GM18499 (cell line): Measurements from ENCODE around the gene AOX1.
"Not testable (repeated sequence)": the region's sequence is repeated elsewhere in the genome, so short reads cannot be mapped to it uniquely, and the experiment has no call there.

Experiments
- ATAC-seq: cut with Tn5 transposase; IDR thresholded peaks from one replicate; pipeline ENCODE4 v1.9.1; 2021; ENCODE audit warnings: moderate number of reproducible peaks; ENCODE audit not compliant: insufficient read depth, unreplicated experiment

Gene AOX1

DNA sequence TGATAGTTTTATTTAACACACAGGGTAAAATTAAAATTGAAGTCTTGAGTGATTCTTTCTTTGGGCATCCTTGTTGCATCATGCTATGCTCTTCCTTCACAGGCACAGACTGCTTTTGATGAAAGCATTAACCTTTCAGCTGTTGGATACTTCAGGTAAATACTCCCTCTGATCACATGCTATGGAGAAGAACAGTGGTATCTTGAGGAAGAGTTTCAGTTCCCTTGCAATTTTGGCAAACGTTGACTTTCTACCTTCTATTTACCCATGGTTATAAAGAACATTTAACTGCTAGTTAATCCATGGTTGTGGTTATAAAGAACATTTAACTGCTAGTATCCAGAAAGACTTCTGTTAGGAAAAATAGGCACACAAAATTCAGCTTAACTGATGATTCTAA, 75.7 kb downstream of the AOX1 start:
- no peak for ATAC-seq

DNA sequence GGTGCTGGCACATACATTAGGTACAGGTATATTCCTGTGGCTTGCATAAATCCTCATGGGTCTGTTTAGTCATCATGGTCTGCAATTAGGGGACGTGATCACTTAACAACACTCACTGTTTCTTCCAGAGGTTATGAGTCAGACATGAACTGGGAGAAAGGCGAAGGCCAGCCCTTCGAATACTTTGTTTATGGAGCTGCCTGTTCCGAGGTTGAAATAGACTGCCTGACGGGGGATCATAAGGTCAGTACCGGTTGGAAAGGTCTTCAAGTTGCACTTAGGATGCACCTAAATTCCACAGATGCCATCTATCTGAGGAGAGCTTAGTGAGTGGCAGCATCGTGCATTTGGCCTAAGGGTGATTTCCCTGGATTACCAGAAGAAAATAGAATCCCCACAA, 76.9 kb downstream of the AOX1 start:
- no peak for ATAC-seq

DNA sequence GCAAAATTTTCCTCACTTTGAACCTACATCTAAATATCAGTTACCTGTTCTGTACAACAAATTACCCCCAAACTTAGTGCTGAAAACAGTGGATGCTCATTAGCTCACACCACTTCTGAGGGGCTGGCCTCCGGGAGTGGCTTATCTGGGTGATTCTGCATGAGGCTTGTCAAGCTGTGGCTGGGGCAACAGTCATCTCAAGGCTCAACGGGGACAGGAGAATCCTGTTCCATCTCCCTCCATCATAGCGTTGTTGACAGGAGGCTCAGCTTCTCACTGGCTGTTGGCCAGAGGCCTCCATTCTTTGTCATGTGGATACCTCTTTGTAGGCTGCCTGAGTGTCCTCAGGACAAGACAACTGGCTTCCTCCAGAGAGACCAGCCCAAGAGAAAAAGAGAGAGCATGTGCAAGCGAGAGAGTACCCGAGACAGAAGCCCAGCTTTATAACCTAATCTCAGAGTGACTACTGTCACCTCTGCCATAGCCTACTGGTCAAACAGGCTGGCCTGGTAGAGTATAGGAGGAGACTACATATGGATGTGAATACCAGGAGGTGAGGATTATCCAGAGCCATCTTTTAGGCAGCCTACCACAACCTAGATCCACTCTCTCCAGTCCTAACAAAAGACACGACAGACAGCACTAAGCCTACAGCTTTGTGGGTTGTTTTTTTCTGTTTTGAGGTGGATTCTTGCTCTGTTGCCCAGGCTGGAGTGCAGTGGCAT, 79.1 kb downstream of the AOX1 start:
- ATAC-seq = no peak

DNA sequence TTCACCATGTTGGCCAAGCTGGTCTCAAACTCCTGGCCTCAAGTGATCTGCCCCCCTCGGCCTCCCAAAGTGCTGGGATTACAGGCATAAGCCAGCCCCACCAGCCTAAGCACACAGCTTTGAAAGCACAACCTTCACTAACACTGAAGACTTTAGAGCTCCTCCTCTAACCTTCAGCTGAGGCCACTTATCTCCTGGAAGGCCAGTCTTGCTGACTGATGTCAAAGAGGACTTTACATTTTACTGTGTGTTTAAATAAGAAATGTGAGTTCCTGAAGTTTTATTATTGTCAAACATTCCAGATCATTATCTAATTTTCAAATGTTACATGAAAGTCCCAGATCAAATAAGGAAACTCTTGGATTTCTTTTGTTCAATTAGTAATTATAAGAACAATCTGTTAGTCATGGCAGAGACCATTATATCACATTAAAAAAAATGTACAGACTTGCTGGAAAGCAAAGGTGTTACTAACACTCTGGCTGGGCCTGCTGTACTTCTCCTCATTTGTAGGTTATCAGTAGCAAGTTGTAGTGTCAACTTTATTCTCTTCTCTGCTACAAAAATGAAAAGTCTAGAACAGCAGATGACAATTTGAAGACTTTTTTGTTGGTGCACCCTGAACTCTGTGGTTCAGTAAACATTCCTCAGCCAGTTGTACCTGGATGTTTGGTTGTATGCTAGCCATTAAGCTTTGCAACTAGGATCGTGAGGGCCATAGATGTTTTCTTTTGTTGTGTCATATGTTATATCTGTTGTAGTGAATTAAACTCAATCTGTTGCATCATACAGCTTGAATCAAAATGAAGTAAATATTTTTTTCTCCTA, 80.0 kb downstream of the AOX1 start:
- no peak for ATAC-seq

DNA sequence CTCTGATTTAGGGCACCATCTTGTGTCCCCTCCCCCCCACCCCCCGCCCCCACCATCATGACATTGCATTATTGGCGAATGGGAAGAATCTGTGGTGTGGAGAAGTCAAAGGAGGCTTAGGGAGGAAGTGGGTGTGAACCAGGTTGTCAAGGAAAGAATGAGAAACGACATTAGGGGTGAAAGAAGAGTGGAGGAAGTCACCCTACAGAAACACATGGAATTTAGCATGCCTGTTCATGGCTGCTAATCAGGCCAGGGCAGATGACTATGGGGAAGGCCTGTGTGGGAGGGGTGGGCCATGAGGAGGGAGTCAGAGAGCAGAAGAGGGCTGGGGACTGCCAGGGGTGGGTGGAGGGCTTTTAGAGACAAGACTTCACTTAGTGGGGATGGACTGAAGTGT, 81.6 kb downstream of the AOX1 start:
- ATAC-seq = no peak

DNA sequence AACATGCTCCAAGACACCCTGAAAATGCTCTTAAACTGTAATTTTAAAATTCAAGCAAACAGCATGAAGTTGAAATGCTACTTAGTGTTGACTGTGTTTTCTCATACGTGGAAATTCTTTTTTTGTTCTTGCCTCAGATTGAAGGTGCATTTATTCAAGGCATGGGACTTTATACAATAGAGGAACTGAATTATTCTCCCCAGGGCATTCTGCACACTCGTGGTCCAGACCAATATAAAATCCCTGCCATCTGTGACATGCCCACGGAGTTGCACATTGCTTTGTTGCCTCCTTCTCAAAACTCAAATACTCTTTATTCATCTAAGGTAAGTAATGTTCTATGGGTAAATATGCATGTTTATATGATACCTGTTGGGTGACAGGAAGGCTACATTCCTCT, 82.7 kb downstream of the AOX1 start:
- no peak for ATAC-seq

DNA sequence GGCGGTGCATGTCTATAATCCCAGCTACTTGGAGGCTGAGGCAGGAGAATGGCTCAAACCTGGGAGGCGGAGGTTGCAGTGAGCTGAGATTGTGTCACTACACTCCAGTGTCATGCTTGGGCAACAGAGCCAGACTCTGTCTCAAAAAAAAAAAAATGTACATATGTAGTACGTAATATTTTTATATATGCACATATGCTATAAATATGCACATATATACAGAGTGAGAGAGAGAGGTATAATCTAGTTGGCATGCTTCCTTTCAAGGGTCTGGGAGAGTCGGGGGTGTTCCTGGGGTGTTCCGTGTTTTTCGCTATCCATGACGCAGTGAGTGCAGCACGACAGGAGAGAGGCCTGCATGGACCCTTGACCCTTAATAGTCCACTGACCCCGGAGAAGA, 83.5 kb downstream of the AOX1 start:
- no peak for ATAC-seq

DNA sequence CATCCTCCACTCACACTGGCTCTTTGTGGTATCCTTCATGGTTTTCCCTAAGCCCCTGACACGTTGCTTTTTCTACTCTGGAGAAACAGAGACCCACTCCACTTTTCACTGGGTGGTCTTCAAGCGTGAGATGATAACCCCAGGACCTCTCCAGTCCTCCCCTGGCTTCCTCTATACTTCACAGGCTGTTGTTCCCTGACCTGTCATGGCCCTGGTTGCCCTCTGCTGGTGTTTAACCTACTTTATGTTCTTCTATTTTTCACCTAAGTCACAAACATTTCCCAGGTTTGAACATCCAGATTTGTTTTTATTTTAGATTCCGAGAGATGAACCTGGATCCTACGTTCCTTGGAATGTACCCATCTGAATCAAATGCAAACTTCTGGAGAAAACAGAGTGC, 84.5 kb downstream of the AOX1 start:
- ATAC-seq = no peak

DNA sequence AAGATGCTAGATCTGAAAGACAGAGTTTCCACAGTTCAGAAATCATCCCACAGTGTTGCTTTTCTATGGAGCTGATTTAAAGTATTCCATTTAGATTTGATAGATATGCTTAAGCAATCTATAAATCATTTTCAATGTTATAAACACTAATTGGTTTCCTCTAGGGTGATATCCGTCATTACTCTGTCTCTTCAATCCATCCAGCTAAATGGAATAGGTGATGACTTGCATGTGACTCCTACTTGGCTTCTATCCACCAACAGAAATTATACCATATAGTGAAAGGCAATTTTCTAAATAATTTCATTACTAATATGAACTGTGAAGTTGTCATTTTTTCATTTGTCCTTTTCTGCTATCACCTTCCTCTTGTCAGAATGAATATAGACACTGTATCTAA, 84.9 kb downstream of the AOX1 start:
- ATAC-seq = no peak

DNA sequence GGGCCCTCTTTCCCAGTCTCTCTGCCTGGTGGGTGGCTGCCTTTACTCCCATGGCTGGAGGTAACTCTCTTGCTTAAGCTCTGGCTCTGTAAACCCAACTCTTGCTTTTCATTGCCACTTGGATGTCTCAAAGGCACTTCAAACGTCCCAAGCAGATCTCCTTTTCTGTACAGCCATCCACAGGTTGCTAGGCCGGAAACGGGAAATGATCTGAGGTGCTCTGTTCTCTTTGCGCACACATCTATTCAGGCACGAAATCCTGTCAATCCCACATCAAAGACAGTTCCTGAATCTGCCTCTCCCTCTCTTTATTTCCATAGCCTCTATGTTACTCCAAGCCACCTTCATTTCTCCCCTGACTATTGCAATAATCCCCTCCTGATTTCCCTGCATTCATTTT, 87.4 kb downstream of the AOX1 start:
- ATAC-seq = no peak

DNA sequence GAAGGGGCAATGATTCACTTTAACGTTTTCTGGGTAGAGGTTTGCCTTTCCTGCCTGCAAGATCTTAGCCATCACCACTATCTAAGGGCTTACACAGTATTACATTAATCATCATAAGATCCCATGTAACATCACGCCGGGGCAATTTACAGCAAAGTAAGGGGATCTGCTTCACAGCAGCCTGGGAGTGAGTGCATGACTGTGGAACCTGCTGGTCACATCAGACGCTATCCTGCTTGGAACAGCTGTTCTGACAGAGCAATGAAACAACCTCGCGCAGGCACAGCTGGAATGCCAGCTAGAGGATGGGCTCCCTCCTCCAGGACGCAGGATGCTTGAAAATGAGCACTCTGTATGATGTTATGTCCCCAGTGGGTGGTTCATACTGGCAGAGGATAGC, 89.0 kb downstream of the AOX1 start:
- ATAC-seq = no peak

DNA sequence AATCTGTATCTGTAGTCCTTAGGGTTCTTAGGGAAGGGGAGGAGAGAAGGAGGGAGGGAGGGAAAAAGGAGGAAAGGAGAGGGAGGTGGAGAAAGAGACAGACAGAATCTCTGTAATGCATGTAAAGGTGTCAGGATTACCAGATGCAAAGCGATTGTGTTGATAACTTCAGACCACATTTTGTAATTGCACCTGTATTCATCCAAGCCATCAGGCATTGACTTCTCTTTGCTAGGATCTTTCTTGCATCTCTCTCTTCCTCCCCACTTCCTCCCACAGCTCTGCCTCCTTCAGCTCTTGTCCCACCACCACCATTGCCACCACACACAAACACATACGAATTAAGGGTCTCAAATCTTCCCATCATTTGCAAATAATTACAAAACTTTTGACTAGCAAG, 91.4 kb downstream of the AOX1 start:
- ATAC-seq = no peak

DNA sequence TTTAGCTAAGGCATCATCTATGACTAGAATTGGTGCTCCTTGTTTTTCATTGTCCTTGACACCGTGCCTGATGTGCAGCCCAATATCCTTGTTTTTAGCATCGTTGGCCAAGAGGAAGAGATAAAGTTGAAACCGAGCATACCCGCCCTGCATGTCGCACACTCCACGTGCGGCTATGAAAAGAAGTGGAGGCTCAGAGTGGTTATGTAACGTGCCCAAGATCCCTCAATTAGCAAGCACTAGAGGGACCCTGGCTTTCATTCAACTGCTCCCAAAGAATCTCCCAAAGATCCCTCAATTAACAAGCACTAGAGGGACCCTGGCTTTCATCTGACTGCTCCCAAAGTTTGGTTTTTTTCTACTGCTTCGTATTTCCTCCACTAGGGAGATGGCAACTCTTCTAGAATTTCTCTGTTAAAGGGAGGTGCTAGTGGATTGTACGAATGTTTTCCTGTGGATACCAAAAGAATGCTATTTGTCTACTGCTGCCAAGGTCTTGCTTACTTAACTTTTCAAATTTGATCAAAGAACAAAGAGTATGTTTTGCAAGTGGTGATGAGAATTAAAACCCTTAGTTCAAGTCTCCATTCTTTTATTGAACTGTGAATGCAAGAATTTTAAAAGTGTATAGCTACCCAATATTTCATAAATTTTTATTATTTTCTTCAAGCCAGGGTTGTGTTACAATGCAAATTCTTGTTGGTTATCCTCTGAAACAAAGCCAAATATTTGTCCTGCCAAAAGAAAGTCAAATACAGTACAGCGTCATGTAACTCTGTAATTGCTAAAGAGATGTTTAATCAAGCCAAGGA, 92.1 kb downstream of the AOX1 start:
- no peak for ATAC-seq

DNA sequence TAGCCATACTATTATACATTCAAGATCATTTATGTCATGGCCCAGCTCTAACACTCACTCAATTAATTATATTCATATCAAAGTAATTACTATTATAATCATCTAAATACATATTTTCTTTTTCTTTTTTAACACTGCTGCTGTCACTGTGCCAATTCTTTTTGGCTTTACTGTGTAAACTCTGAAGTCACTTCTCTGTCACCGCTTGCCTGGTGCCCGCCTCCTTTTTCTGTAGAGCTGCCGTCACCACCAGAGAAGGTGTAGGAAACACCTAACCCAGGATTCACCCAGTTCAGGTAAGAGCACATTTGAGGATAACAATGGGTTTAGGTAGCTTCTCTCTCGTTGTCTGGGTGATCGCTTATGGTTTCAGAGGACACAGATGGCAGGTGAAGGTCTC, 93.3 kb downstream of the AOX1 start:
- ATAC-seq = no peak

DNA sequence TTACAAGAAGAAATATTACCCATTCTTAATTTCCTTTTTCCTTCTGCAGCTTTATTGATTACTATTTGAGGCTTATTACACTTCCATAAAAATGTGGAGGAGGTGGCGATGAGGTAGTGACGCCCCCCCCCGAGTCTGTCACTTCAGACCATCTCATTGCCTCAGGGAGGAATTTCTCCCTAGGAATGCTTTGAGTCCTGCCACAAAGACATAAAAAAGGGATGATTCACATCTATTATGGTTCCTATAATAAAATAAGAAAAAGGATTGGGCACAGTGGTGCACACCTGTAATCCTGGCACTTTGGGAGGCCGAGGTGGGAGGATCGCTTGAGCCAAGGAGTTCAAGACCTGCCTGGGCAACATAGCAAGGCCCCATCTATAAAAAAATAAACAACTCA, 93.7 kb downstream of the AOX1 start:
- ATAC-seq = no peak

DNA sequence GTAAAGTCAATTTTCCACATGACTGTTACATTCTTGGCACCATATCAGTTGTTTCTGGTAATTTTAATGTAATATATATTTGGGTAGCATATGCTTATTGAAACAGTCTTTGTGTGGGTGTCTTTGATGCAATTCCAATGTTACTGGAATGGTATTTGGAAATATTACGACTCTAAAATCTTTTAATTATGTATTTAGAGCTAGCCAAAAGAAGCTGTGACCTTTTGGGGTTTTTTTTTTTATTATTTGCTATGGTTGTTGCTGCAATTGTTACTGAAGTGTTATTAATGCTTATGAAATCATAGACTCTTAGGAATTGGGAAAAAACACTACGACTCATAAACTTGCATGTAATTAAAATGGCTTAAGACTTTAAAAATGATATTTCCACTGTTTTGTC, 95.9 kb downstream of the AOX1 start:
- ATAC-seq = no peak

DNA sequence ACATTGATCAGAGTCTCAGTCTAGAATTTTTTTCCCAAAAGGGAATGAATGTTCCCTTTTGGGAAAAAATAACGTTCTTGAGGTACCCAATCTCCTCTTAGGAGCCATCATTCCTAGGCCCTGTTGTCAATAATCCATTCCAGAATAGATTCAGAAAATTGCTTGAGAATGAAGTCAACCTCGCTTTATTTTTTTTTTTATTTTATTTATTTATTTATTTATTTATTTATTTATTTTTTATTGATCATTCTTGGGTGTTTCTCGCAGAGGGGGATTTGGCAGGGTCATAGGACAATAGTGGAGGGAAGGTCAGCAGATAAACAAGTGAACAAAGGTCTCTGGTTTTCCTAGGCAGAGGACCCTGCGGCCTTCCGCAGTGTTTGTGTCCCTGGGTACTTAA, 96.6 kb downstream of the AOX1 start:
- ATAC-seq = not testable (repeated sequence)

DNA sequence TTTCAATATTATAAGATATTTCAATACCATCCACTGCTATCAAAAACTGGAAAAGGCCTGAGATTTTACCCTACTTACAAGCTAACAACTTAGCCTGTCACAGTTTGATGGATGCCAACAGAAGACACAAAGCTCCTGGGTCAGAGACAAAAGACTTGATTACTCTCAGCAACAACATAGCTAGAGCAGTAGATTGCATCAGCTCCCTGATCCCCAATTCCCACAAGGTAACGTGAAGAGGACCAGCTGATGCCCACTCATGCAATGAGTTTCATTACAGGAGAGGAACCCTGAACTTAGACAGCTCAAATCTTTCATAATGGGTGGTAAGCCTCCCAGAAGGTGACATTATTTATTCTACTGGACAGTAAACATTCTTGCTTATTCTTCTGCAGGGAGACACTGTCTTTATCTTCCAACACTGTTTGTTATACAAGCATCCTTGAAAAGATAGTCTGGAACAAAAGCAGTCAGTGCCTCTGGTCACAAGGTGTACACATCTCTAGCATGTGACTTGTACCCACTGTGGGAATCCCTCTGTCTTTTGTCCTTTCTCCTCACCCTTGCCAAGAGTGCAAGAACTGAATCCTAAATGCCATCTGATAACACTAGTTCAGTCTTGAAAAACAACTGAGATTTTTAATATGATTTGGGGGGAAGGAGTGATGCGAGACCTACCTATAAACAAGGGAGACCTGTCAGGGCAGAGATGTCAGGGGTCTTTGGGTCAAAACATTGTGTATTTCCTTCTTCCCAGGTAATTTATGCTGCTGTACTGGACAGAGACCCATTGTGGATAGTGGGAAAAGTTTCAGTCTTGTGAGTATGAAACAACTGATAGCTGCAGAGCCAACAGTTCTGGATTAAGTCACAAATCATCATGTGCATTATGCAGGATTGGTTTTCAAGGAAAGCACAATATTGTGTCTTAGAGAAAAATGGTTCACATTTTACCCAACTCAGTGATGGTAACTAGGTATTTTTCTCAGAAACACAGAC, 102.4 kb downstream of the AOX1 start:
- no peak for ATAC-seq

DNA sequence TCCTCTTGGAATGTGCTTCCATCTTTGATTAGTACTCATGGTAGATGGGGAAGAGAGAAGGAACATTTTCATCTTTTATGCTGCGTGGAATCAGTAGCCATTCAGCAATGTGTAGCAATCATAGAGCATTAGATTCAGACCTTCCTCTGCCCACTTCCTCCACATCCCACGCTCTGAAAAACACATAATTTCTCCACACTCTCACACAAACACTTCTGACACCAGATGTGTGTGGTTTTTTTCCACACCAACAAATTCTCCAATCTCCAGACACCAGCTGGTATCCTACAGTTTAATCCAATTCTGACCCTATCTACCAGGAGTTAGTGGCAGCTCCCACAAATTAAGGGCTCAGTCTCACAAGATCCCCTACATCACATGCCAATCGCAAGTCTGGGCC, 103.3 kb downstream of the AOX1 start:
- no peak for ATAC-seq
